Activated T-helper 17 cell treated with anti-CD3 and anti-CD28 coated beads, Interleukin-2, amount 50 U/mL, for 72 hours (primary cell): Measurements from ENCODE around the gene RBM23. TPM values are rescaled to one million over a fixed set of nuclear protein-coding genes. Genes with fewer than 3 reads are reported as not detected.

Experiments
- ATAC-seq: fragments of 150-1000 bp; cut with Tn5 transposase; replicated peaks from 2 replicates; pipeline ENCODE4 v1.10.0; 2021; ENCODE audit warnings: mild to moderate bottlenecking, moderate library complexity
- H3K27ac Mint-ChIP-seq: one replicate; pipeline ENCODE4 v1.8.0; 2022; ENCODE audit warnings: mixed read lengths
- H3K27me3 Mint-ChIP-seq: one replicate; pipeline ENCODE4 v1.8.0; 2022; ENCODE audit warnings: mixed read lengths
- H3K36me3 Mint-ChIP-seq: one replicate; pipeline ENCODE4 v1.8.0; 2022; ENCODE audit warnings: low read depth, mild to moderate bottlenecking, mixed read lengths
- H3K4me1 Mint-ChIP-seq: one replicate; pipeline ENCODE4 v1.8.0; 2022; ENCODE audit warnings: mixed read lengths
- H3K4me3 Mint-ChIP-seq: one replicate; pipeline ENCODE4 v1.8.0; 2022; ENCODE audit warnings: mild to moderate bottlenecking, mixed read lengths
- H3K9me3 Mint-ChIP-seq: one replicate; pipeline ENCODE4 v1.8.0; 2022; ENCODE audit warnings: mixed read lengths
- total RNA-seq, 2 donors: library from RNA; stranded (reverse); gene quantifications; one replicate each; pipeline ENCODE4 v1.2.3, GENCODE V29; 2022

RBM23 gene
- total RNA-seq, 2 donors from 2014 or later: 69.5 to 70.5 TPM

DNA sequence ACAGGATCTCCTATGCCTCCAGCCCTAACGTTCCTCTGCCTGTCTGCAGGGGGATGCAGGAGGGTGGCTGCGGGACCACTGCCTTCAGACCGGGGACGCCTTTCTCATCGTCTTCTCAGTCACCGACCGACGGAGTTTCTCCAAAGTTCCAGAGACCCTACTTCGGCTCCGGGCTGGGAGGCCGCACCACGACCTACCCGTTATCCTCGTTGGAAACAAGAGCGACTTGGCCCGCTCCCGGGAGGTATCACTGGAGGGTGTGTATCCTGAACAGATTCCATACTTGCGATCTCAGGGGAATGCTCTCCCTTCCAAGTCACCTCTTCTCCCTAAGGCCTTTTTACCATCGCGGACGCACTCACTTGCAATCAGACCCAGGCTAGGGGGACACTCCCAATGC, 33.0 kb downstream of the RBM23 start:
- Mint-ChIP-seq H3K27me3 (no peaks in the 10 kb centered on the region), H3K9me3 (no peaks in the 10 kb centered on the region), H3K36me3 (no peaks in the 10 kb centered on the region), H3K4me3 (peak overlapping the region; percentile 92), H3K4me1 (peaks cover 35% of the 10 kb centered on the region), H3K27ac (no peak overlapping the region)
- no peak for ATAC-seq

DNA sequence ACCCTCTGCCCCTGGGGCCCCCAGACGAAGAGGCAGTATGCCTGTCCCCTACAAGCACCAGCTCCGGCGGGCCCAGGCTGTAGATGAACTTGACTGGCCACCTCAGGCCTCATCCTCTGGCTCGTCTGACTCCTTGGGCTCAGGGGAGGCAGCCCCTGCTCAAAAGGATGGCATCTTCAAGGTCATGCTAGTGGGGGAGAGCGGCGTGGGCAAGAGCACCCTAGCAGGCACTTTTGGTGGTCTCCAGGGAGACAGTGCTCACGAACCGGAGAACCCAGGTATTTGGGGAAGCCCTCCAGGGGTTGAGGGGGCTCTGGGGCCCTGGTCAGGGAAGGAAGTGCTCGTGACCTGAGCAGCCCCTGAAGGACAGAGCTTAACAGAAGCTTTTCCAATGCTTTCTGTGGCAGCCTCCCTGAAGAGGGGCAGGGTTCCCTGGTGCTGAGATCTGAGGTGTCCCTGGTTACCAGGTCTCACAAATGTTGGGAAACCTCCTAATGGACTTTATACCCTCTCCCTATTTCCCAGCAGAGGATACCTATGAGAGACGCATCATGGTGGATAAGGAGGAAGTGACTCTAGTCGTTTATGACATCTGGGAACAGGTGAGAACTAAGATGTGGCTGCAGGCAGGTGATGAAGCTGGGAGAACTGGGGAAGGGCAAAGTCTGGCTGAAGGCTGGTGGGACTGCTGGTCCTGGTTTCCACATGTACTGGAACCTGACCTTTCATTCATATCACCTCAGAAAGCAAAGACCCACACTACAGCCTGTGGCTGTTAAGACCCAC, 34.0 kb downstream of the RBM23 start:
- ATAC-seq: no peak
- H3K27me3 Mint-ChIP-seq: no peaks in the 10 kb centered on the region
- H3K4me3 Mint-ChIP-seq: peak overlapping the region; percentile 92
- H3K9me3 Mint-ChIP-seq: no peaks in the 10 kb centered on the region
- H3K4me1 Mint-ChIP-seq: peaks cover 29% of the 10 kb centered on the region
- H3K27ac Mint-ChIP-seq: peak overlapping the region; percentile 61
- H3K36me3 Mint-ChIP-seq: no peaks in the 10 kb centered on the region

DNA sequence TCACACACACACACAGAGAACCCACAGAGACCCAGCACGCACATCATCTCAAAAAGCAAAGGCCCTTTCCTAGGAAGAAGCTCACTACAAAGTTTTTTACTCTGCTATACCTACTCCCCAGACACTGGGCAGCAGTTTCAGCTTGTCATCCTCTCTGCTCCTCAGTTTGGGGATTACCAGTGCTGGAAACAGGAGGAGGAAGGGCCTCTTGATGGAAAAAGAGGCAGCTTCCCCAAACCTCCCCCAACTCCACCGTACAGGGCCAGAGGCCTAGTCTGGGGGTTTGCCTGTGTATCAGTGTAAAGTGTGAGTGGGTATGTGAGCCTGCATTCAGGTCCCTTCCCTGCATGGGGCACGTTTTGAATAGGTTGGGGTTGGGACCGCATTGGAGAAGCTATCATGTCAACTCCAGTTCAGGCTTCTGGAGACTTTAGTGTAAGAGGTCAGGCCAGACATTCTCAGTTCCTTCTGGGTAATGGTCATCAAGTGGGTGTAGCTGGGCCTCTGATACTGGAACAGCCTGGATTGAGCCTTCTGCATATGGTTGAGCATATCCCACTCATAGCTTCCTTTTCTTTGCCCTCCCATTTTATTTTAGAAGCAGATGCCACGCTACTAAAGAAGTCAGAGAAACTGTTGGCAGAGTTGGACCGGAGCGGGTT, 34.7 kb downstream of the RBM23 start:
- H3K4me3 Mint-ChIP-seq: no peak overlapping the region
- no peak for ATAC-seq
- H3K27me3 Mint-ChIP-seq: no peaks in the 10 kb centered on the region
- peaks cover 29% of the 10 kb centered on the region for H3K4me1 Mint-ChIP-seq
- H3K9me3 Mint-ChIP-seq: no peaks in the 10 kb centered on the region
- peak overlapping the region; percentile 16 for H3K27ac Mint-ChIP-seq
- H3K36me3 Mint-ChIP-seq: peaks cover 5% of the 10 kb centered on the region

- H3K4me1 Mint-ChIP-seq: peaks cover 30% of the 10 kb centered on the region
- H3K4me3 Mint-ChIP-seq: no peak within 1 kb of the TSS
- no peak for ATAC-seq
- no peaks in the 10 kb centered on the region for H3K27me3 Mint-ChIP-seq
- no peaks in the 10 kb centered on the region for H3K9me3 Mint-ChIP-seq
- H3K27ac Mint-ChIP-seq: peak within 1 kb of the TSS; percentile 49
- peaks cover 11% of the 10 kb centered on the region for H3K36me3 Mint-ChIP-seq
These were observed 35.6 kb downstream of the RBM23 start, which contains the start of gene REM2 for GRCh38 chr14:22883173-22883976. Gene REM2, plus strand, starts transcription at chr14:22883222. Its CDS starts 66 bp downstream, at chr14:22883288.

DNA sequence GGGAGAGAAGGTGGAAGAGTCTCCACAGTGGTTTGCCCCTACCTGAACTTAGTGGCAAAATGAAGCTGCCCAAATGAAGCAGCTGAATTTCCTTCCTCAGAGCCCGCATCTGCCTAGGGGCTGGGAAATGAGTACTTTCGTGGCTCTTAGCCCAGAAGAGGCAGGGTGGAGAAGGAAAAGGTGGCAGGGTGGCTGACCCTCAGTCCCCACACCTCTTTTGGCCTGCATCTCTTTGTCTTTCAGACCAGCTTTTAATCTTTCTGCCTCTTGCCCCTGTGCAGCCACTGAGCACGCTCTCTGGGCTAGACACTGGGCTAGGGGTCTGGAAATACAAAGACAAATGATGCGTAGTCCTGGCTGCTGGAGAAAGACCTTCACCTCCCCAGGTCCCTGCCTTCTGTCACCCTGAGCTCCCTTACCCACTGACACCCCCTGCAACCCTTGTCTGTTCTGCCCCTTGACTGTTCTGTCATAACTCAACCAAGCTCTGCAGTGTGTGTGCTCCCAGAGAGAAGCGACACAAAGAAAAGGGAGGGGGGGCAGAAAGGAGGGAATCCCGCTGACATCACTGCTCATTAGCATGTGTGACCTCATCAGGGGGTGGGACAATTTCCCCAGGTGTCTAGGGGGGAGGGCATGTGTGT, 36.3 kb downstream of the RBM23 start:
- Mint-ChIP-seq H3K27ac (peak overlapping the region; percentile 49), H3K27me3 (no peaks in the 10 kb centered on the region), H3K9me3 (no peaks in the 10 kb centered on the region), H3K36me3 (peaks cover 19% of the 10 kb centered on the region), H3K4me1 (peaks cover 30% of the 10 kb centered on the region), H3K4me3 (no peak overlapping the region)
- ATAC-seq: no peak

DNA sequence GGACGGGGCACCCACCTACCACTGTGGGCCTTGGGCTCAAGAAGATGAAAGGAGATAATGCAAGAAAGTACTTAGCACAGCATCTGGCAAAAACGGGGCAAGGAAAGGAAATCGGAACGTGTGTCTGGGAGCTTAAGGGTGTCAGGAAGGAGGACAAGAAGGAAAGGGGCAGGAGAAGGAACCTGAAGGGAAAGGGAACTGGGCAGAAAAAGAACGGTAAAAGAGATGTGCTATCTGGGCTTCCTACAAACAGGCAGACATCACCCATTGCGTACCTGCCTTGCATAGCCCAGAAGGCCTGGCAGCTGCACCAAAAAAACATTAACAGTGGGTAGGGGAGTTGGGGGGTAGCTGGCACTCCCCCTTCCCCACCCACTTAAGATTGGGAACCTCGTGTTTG, 36.9 kb downstream of the RBM23 start:
- no peak overlapping the region for H3K4me3 Mint-ChIP-seq
- H3K4me1 Mint-ChIP-seq: peaks cover 30% of the 10 kb centered on the region
- H3K27me3 Mint-ChIP-seq: no peaks in the 10 kb centered on the region
- peak overlapping the region; percentile 1 for H3K27ac Mint-ChIP-seq
- ATAC-seq: no peak
- H3K9me3 Mint-ChIP-seq: no peaks in the 10 kb centered on the region
- peaks cover 24% of the 10 kb centered on the region for H3K36me3 Mint-ChIP-seq

DNA sequence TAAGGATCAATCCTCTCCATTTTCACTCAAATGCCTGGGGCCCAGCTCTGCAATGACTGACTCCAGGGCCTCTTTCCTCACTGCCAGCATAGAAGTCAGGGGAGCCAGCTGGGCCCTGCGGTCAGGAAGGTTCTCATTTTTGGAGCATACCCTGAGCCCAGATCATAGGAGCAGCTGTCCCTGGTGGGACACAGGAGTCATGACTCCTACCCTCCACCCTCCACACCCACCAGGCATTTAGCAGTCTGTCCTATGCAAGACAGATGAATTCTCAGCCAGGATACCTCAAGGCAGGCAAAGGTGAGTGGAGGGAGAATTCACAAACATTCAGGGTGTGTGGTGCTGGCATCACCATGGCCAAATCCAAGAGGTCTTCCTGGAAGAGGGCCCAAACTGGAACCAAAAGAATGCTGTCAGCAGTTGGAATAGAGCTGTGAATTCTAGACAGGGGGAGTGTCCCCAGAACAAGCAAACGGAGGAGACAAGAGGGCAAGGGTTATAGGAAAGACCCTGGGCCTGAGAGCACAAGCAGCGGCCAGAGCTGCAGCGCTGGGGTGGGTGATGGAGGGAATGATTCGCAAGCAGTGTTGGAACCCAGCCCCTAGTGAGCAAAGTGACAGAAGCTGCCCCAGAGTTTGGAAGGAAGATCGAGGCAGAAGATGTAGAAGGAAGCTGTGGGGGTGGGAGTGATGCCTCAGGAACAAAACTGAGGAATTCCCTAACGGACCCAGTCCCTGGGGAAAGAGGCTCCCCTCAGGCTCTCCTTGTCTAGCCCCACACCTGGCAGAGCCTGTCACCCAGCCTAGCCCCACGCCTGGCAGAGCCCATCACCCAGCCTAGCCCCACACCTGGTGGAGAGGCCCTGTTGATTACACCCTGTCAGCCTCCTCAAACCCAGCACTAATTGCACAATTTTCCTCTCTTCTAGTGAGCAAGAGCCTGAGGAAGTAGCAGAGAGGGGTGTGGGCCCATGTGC, 40.4 kb downstream of the RBM23 start:
- no peak for ATAC-seq
- peaks cover 59% of the 10 kb centered on the region for H3K36me3 Mint-ChIP-seq
- H3K9me3 Mint-ChIP-seq: no peaks in the 10 kb centered on the region
- peak overlapping the region; percentile 74 for H3K27ac Mint-ChIP-seq
- no peak overlapping the region for H3K4me3 Mint-ChIP-seq
- H3K27me3 Mint-ChIP-seq: no peaks in the 10 kb centered on the region
- H3K4me1 Mint-ChIP-seq: peaks cover 22% of the 10 kb centered on the region

DNA sequence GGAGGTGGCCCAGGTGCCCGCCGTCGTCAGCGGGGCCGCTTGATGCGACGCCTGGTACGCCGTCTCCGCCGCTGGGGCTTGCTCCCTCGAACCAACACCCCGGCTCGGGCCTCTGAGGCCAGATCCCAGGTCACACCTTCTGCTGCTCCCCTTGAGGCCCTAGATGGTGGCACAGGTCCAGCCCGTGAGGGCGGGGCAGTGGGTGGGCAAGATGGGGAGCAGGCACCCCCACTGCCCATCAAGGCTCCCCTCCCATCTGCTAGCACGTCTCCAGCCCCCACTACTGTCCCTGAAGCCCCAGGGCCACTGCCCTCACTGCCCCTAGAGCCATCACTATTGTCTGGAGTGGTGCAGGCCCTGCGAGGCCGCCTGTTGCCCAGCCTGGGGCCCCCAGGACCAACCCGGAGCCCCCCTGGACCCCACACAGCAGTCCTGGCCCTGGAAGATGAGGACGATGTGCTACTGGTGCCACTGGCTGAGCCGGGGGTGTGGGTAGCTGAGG, 41.9 kb downstream of the RBM23 start:
- no peaks in the 10 kb centered on the region for H3K9me3 Mint-ChIP-seq
- H3K27me3 Mint-ChIP-seq: no peaks in the 10 kb centered on the region
- no peak overlapping the region for H3K4me3 Mint-ChIP-seq
- peaks cover 23% of the 10 kb centered on the region for H3K4me1 Mint-ChIP-seq
- no peak for ATAC-seq
- peaks cover 73% of the 10 kb centered on the region for H3K36me3 Mint-ChIP-seq
- H3K27ac Mint-ChIP-seq: no peak overlapping the region

DNA sequence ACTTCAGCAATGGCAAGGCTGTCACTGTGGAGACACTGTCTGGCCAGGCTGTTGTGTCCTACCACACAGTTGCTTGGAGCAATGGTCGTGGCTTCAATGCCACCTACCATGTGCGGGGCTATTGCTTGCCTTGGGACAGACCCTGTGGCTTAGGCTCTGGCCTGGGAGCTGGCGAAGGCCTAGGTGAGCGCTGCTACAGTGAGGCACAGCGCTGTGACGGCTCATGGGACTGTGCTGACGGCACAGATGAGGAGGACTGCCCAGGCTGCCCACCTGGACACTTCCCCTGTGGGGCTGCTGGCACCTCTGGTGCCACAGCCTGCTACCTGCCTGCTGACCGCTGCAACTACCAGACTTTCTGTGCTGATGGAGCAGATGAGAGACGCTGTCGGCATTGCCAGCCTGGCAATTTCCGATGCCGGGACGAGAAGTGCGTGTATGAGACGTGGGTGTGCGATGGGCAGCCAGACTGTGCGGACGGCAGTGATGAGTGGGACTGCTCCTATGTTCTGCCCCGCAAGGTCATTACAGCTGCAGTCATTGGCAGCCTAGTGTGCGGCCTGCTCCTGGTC, 43.1 kb downstream of the RBM23 start:
- peak overlapping the region; percentile 38 for H3K27ac Mint-ChIP-seq
- H3K9me3 Mint-ChIP-seq: no peaks in the 10 kb centered on the region
- peaks cover 18% of the 10 kb centered on the region for H3K4me1 Mint-ChIP-seq
- H3K4me3 Mint-ChIP-seq: no peak overlapping the region
- H3K27me3 Mint-ChIP-seq: no peaks in the 10 kb centered on the region
- H3K36me3 Mint-ChIP-seq: peaks cover 73% of the 10 kb centered on the region
- ATAC-seq: no peak

- Mint-ChIP-seq H3K36me3 (peaks cover 73% of the 10 kb centered on the region), H3K9me3 (no peaks in the 10 kb centered on the region), H3K4me3 (no peak overlapping the region), H3K4me1 (peaks cover 22% of the 10 kb centered on the region), H3K27ac (no peak overlapping the region), H3K27me3 (no peaks in the 10 kb centered on the region)
- ATAC-seq: no peak
These were observed 43.8 kb downstream of the RBM23 start for GRCh38 chr14:22875003-22875747.

DNA sequence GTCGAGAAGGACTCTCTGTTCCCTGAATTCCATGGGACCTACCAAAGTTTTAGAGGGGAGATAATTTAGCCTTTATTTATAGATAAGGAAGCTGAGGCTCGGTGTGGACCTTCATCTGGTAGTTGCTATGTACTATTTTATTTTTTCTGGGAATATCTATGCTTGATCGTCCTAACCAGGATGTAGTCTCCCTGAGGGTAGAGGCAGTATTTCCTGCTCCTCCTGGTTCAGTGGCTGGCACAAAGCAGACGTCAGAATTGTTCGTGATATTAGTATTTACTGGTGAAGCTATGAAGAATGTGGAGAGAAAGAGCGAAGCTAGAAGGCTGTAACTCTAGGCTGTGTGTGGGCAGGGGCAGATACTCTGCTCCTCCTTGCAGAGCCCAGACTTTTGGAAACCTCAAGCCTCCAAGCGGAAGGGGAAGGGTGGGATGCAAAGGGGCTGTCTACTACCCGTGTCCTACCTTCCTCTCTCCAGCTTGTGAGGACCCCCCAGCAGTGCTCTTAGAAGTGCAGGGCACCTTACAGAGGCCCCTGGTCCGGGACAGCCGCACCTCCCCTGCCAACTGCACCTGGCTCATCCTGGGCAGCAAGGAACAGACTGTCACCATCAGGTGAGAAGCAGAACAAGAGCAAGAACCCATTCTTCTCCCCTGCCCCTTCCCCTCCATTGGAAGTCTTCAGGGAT, 46.0 kb downstream of the RBM23 start:
- ATAC-seq: no peak
- H3K4me3 Mint-ChIP-seq: peak overlapping the region; percentile 99
- no peaks in the 10 kb centered on the region for H3K9me3 Mint-ChIP-seq
- H3K4me1 Mint-ChIP-seq: peaks cover 16% of the 10 kb centered on the region
- H3K36me3 Mint-ChIP-seq: peaks cover 57% of the 10 kb centered on the region
- peak overlapping the region; percentile 99 for H3K27ac Mint-ChIP-seq
- H3K27me3 Mint-ChIP-seq: no peaks in the 10 kb centered on the region
